ENCODE measurements around the gene OSBPL5.

The OSBPL5 gene

GRCh38 chr11:3099178-3099577 lies 65.9 kb downstream of the OSBPL5 start:
- no peak for DNase-seq (ENCODE audit: low spot score)

DNA sequence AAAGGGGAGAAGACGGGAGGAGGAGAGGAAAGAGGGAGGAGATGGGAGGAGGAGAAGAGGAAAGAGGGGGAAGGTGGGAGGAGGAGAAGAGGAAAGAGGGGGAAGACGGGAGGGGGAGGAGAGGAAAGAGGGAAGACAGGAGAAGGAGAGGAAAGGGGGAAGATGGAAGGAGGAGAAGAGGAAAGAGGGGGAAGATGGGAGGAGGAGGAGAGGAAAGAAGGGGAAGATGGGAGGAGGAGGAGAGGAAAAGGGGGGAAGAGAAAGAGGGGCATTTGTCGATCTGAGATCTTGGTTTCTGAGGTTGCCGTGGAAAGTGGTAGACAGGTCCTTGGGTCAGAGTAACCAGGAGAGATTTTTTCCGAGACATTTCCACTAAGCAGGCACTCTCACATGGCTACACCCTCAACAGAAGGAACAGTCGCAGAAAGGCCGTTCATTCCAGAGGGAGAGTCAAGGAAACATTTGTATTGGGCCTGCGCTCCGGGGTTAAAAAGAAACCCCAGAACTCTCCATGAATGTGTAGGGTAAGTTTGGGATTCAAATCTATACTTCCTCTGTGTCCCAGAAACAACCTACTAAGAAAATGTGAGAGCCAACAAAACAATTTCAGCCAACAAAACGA lies 68.1 kb downstream of the OSBPL5 start:
- DNase-seq (ENCODE audit: low spot score), result no peak

DNA sequence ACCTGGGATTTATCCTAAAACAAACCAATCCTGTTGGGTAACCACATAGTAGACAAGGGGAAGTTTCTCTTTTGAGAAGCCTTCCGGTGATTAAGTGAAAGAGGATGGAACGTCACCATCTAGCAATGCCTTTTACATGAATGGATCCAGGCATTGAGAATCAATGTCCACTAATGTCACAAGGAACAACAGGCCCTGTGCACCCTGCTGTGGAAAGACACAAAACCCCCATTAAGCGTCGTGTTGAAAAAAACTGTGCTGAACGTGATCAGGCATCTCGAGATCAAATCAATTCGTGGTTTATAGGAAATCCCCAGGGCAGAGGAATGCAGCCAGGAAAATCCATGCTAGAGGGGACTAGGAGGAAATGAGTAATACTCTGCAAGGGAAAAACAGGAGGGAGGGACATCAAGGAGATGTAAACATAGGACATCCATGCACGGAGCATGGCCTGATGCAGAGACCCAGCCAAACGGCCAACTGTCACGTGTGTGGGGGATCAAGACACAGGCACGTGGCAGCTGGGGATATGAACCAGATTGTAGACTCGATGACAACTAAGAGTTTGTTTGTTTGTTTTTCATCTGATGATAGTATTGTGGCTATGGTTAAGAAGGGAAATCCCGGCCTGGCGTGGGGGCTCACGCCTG lies 69.3 kb downstream of the OSBPL5 start:
- no peak for DNase-seq (ENCODE audit: low spot score)

GRCh38 chr11:3094223-3094824 lies 70.8 kb downstream of the OSBPL5 start:
- no peak for DNase-seq (ENCODE audit: low spot score)

GRCh38 chr11:3093281-3094191 lies 71.6 kb downstream of the OSBPL5 start:
- DNase-seq (ENCODE audit: low spot score), result no peak

DNA sequence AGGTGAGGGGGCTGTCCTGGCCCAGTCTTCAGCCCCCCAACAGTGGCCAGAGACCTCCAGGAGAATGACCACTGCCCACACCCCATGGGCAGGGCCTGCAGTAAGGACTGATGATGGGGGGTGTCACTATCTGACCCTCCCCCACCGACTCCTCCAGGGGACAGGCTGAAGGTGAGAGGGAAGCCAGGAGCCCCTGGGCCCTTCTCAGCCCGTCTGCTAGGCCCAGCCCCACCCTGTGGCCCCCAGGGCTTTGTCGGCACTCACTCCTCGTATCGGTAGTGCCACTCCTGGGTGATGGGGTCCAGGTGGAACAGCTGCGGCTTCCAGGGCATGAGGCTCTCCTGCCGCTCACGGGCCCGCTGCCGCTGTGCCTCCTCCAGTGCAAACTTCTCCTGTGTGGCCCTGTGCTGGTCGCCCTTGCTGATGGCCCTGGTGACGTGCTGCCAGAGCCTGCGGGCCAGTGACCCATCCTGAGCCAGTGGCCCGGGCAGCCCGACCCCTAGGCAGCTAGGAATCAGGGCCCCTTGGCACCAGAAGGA lies 72.4 kb downstream of the OSBPL5 start:
- no peak for DNase-seq (ENCODE audit: low spot score)

DNA sequence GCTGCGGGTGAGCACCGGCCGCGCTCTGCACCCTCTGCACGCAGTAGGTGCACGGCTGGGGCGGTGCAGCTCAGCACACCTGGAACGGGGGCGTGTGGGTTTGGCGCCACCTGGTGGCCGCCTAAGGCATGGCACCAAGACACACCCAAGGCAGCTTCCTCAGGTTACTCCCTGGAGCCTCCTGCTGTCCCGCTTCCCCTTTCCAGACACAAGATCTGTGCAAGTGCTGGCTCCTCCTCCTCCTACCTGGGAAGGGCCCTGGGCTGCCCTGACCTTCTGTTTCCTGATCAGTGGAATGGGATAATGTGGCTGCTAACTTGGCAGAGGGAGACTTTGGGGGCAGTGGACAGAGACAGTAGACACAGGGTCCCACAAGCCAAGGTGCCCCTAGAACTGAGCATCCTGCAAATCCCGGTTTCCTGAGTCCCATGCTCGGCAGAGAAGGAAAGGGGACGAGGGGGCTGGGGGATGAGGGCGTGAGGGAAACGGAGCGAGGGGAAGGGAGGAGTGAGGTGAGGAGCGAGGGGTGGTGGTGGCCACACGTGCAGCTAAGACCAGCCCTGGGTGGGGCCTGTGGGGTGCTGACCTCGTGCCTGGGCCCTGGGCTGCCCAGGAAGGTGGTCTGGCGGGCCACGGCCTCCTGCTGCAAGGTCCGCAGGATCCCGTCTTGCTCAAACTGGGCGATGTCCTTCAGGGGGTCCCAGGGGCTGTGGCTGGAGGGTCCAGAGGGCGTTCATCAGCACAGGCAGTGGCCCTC lies 73.1 kb downstream of the OSBPL5 start:
- DNase-seq (ENCODE audit: low spot score), result peak; percentile 76

- DNase-seq (ENCODE audit: low spot score), result no peak
Measured at GRCh38 chr11:3091081-3091845, 73.8 kb downstream of the OSBPL5 start.

DNA sequence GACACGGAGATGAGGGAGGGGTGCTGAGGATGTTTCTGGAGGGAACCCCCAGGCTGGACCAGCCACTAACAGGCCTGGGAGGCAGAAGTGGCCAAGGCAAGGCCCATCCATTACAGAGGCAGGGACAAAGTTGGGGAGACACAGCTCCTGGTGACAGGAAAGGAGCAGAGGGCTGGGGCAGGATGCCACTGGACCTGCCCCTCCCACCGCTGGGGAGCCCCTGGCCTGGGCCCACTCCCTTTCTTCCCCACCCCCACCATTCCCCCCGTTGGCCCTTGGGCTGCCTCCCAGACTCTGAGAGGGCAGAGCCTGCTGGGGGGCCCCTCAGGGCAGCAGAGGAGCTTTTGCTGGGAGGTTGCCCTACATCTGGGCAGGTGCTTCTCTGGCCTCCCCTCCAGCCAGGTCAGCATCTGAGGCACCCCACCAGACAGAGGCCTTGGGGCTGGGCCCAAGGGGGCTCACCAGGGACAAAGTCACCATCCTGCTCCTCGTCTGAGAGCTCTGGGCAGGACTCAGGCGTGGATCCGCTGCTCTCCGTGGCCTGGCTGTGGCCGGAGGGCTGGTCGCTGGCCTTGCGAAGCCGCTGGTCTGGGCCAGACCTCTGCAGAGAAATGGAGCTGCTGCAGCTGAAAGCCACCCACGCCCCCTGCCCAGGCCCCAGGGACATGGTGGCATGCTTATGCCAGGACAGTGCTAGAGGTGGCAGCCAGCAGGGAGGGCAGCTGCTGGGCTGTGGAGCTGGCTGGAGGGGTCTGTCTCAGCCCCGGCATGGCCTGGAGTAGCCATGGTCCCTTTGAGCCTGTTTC lies 74.8 kb downstream of the OSBPL5 start:
- DNase-seq (ENCODE audit: low spot score), result no peak

DNA sequence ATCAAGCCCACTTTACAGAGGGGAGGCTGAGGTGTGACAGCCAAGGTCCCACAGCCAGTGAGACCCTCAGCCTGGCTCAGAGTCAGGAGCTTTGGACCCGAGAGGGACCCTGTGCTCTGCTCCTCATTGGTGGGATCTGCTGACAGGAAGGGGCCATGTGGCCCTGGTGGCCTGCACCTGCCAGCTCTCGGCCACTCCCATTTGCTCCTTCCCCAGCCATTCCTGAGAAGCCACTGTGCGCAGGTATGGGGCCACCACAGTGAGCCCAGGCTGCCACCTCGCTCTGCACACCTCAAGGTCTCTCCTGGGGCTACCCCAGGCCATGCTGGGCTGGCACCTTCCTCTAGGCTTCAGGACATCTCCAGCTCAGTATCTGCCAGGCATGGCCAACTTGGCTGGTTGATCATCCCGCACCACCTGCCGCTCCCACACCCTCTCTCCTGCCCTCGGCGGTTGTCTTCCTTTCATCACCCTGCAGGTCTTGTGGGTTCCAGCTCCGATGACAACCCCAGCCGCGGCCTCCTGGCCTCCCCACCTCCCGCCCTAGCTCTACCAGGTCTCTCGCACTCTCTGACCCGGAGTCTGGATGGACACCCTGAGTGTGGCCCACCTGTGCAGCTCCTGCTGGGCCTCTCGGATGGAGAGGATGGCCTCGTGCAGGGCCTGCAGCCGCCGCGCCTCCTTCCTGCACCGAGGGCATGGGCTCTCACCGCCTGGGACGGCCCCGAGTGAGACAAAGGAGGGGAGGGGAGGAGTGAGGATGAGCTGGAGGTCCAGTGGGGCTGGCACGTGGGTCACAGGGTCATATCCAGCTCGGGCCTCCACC lies 75.7 kb downstream of the OSBPL5 start:
- no peak for DNase-seq (ENCODE audit: low spot score)

- DNase-seq (ENCODE audit: low spot score), result no peak
Measured at GRCh38 chr11:3088806-3089205, 76.3 kb downstream of the OSBPL5 start.

DNA sequence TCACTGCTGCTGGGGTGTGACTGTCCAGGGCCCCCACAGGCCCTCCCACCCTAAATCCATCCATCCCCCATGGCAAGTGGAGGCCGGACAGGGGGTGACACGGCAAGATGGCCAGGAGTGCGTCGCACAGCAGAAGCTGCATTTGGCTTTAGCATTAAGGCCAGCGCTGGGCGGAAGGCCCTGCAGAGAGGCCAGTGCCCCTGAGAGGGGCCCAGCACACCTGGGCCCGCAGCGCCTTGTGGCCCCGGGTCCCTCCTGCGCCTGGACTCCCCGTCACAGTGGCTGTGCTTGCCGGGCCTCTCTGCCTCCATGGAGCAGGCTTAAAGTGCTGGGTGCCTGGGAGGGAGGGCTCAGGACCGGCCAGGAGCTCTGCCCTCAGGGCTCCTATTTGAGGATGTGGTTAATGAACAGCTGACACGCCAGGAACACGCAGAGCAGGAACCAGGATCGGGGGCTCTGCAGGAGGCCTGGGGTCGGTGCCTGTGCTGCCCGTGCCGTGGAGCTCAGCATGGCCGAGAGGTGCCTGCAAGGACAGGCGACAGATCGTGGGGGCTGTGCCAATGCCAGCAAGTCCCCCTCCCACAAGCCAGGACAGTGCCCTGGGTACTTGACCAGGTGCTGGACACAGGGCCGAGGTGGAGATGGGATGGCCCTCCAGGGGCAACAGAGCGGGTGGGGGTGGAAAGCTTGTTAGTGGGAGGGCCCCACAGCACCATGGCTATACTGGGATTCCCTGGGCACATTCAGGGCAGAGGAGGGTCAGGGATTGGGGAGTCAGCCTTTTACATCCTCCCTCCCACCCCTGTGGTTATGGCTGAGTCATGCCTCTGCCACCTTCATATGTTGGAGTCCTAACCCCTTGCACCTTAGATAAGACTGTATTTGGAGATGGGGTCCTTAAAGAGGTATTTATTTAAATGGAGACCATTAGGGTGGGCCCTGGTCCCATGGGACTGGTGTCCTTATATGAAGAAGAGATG lies 77.0 kb downstream of the OSBPL5 start:
- no peak for DNase-seq (ENCODE audit: low spot score)

DNA sequence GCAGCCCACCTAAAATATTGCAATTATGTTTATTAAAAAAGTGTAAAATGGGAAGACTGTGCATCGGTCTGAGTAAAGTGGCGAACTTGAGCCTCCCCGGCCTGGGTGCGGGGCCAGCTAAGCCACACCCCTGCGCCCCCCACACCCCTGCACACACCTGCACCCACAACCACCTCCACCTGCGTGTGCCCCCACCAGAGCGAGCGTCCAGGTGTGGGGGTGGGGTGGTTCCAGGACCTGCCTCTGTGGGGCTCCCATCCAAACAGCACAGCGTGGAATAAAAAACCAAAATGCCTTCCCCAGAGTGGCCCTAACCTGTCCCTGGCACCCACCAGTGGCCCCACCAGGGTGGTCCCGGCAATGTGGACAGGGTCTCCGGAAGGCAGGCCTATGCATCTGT lies 77.7 kb downstream of the OSBPL5 start:
- DNase-seq (ENCODE audit: low spot score), result no peak

DNA sequence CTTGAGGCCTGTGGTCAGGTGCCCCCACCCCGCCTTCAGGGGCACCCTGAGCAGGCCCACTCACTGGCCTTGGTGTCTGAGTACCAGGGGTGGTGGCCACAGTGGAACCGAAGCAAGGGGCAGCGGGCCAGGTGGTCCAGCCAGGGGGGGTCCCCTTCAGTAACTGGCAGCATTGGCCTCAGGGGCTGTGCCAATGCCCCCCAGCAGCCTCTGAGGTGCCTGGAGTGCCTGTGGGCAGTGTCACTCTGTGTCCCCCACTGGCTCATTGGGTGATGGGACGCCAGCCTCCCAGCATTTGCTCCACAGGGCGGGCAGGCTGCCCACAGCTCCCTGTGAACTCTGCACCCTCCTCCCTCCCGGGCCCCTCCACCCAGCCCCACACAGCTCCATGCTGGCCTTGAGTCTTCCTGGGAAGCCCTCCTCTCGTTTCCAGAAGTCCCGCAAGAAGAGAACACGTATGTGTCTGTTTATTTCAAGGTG lies 78.4 kb downstream of the OSBPL5 start:
- no peak for DNase-seq (ENCODE audit: low spot score)

GRCh38 chr11:3086114-3086513 lies 79.0 kb downstream of the OSBPL5 start:
- no peak for DNase-seq (ENCODE audit: low spot score)

DNA sequence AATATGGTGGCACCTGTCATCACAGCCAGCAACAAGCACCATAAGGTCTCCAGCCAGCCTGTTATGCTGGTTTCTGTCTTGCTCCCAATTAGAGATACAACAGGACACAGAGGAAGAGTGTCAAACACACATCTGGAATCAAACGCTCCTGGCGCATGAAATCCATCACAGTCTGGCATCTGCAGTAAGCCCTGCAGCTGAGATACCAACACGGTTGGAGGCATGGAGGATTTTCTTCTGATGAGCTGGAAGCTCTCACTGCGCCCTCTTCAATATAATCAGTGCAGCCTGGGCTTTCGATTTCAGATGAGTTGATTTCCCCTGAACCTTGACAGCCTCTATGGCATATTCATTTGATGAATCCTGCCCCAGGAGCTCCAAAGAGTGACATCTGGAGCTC lies 80.1 kb downstream of the OSBPL5 start:
- DNase-seq (ENCODE audit: low spot score), result no peak

DNA sequence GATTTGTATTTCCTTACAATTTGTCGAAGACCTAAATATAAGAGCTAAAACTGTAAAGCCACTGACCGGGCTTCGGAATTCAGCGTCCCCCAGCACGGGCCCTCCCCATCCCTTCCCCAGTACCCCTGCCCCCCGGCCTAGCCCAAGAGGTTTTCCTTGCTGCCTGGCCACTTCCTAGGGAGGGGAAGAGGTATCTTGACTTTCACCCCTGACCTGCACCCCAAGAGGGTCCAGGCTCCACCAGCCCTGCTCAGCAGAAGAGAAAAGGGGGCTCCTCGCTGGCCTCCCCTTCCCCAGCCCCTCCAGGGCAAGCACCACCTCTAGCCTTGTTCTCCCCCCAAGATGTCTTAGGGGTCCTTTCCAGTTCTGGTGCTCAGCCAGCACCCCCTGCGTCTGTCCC lies 81.8 kb downstream of the OSBPL5 start:
- no peak for DNase-seq (ENCODE audit: low spot score)

- DNase-seq (ENCODE audit: low spot score), result no peak
Measured at GRCh38 chr11:3081386-3081751, 83.7 kb downstream of the OSBPL5 start.
